HL-60/S4 treated with phorbol 12-myristate 13-acetate at 8.2 ng/mL for 4 days and 3 days (cell line): ENCODE data around the gene PAFAH1B2.
"Not testable (repeated sequence)": the region's sequence is repeated elsewhere in the genome, so short reads cannot be mapped to it uniquely, and the experiment has no call there.

Source experiments
- in situ Hi-C: fragments of 300-500 bp; cut with MboI; formaldehyde crosslinking; loops from 2 replicates; pipeline ENCODE4 v1.15.0; 2022; ENCODE audit warnings: low sequenced_read_pairs

PAFAH1B2 gene, protein sequence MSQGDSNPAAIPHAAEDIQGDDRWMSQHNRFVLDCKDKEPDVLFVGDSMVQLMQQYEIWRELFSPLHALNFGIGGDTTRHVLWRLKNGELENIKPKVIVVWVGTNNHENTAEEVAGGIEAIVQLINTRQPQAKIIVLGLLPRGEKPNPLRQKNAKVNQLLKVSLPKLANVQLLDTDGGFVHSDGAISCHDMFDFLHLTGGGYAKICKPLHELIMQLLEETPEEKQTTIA

DNA sequence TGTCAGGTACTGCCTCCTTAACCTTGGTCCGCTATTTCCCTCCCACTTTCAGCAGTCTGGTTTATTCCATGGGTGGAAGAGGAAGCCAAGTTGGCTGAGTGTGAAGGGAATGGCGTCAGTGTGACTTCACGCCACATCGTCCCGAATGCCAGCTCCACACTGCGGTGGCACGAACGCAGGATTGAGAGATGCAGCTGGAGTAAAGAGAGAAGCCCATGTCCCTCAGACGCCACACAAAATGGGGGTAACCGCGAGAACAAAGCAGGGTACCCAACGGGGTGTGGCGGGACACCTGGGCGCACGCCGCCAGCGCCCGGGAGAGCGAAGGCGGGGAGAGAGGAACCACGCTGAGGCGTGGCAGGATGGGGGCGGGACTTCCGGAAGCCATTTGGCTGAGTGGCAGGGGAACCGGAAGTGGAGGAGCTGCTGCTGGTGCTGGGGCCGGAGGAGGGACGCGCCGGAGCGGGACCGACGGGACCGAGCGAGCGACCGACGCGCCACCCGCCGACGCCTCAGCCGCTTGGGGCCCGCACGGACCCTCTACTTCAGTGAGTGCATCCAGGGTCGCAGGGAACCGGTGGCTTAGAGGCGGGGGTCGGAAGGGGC lies at the start of gene PAFAH1B2:
PAFAH1B2 (plus strand) TSS at position 417 of the 606 bp plus-strand sequence. CDS start 8,161 bp downstream, outside the sequence.
- in situ Hi-C loops = no loop called here

DNA sequence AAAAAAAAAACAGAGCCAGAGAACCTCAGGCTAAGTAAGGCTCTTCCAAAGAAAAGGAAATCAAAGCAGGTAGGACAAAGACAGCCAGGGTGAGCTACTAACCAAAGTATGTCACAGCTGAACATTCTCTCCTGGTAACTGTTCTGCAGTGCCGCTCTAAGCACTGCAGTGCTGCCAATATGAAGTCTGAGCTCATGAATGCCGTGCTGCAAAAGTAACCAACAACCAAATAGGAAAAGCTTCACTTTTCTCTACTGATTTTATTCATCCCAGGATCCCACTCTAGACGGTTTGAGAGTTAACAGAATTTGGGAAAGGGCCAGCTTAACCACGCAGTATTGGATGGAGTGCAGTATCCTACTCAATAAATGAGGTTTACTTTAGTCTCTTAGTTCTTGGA lies 49.3 kb upstream of the PAFAH1B2 start:
- in situ Hi-C loops = no loop called here

DNA sequence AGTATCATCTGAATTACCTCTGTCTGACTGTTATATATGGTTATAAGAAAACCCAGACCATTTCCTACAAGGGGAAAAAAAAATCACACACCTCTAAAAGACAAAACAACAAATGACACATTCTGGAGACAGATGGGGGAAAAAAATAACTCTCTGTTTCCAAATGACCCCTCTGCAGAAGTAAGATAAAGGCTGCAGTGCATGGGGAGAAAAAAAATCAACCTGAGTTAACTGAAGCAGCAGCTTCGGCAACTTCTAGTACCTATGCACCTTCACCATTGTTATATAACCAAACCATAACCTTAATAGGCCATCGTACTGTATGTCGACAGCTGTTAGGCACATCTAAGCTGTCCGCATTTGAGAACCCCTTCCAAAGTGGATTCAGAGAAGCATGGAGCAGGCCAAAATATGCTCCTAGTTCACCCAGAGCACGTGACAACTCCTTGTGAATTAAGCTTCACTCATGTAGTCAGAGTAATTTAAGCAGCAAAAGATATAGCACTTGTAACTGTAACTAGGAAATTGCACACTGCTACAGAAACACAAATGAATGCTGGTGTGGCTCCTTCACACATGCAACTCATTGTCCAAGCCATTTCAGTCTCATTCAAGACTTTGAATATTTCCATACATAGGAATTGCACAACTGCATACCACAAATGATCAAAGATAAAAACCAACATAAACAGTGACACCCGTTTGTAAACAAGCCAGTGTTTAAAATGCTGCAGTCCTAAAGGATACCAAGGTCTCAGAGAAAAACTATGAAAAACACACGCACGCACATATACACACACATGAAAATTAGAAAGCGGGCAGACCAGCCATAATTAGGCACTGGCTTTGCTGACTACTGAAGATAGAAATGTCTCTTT lies 48.6 kb upstream of the PAFAH1B2 start:
- in situ Hi-C loops = no loop called here

DNA sequence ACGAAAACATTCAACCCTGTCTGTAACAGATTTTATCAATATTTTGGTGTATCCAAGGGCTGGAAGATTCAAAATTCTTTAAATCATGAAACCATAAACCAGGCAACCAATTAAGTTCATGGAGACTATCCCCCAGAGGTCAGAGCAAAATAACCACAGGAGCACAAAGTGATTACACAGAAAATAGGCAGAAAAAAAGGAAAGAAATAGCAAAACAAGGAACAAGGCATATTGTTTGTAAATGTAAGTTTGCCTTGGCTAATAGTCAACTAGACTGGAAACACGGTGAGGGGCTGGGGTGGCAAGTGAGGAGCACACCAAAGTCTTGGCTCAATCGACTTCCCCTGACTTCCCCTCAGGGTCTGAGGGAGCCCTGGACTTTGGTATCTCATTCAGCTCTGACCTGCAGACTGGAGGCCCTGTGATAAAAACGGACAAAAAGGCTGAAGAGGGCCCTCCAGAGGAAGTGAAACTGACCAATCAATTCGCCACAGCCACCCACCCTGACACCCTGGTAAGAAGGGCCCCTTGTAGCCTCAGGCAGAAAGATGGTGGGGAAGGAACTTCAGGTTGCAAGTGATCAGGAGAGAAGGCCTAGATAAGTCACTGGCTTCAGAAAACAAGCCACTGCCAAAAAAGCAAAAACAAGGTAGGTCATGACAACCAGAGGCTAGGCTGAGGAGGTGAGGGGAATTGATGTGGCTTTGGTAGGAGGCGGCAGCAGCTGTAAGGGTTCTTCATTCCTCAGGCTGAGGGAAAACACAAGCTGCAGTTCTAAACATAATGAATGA lies 47.7 kb upstream of the PAFAH1B2 start:
- in situ Hi-C loops = no loop called here

DNA sequence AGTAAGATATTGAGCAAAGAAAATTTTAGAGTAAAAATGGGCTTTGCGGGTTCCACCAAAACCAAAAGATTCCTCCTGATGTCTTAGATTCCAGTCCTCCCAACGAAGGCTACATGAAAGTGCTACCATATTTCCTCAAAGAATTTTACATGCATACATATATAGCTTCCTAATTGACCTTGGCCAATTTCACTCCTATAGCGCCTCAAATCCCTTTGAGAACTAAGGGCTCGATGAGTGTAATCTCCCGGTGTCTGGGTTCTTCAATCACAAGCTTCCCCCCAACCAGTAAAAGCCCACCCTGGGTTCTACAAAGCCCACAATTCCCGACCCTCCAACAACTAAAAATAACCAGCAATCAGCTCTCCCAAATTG lies 47.1 kb upstream of the PAFAH1B2 start:
- in situ Hi-C loops = no loop called here

DNA sequence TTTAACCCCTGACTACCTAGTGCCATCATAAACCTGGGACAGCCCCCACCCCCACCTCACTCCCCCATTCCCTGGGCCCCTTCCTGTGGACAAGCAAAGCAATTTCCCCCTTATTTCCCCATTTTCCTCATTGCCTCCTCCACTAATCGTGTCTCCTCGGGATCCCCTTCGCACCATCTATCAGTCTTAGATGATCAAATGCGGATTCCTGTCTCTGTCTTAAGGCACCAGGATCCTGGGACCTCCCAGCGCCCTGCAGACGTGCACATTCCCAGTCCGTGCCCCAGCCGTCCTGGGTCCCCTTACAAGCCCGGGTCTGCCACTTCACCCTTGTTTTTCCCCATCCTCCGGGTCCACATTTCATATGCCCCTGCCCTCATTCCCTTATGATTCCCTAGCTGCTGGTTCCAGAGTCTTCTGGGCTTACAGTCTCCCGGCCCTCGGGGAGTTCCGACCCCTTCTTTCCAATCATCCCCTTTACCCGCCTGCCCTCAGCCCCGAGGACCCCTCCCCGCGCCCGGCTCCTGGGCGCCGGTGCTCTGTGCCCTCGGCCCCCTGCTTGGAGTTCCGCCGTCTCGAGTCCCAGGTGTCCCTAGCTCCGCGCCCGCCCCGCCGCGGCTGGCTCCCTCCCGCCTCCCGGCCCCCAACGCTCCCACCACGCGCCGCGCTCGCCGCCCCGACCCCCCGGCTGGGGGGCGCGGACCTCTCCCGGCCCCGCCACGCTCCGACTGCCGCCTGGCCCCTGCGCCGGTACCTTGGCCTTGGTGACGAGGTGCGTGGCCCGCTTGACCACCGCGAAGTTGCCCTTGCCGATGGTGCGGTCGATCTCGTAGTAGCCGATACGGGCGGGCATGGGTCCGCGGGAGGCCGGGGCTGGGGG lies 46.5 kb upstream of the PAFAH1B2 start:
- in situ Hi-C loops = no loop called here

DNA sequence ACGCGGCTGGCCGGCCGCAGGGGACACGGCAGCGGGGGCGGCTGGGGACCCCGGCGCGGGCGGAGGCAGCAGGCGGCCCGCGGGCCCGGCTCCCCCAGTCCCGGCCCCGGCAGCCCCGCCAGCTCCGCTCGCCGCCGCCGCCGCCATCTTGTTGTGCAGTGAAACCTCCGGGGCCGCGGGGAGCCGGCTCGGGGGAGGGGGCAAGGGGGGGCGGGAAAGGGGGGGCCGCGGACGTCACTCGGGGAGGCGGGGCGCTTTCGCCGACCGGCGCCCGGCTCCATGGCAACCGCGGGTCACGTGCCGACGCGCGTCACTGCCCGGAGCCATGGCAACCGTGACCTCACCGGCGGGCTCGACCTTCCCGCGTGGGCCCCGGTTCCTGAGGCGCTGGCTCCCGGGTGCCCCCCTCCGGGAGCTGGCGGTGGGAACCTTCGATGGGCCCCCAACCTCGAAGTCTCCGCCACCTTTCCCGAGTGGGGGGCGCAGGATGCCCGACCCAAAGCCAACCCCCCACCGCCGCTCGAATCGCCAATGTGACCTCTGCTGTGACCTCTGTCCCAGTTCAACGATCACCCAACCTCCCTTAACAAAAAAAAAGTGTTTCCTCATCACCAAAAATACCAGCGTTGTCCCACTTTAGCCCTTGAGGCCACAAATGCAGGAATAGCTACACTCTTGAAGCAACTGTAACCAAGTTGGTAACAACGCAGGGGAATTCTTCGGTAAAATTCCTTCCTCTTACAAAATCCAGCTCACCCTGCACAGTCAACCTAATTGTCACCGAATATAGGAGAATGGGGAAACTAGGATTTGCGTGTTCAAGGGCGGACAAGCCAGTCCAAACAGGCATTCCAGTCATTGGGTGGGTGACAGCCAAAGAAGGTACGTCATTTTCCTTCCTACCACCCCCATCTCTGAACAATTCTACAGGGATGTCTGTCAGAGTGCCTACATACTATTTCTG lies 45.5 kb upstream of the PAFAH1B2 start, which contains the start of gene SIK3:
SIK3 (minus strand) TSS at position 160 of the 964 bp plus-strand sequence; CDS start at position 147, 13 bp downstream.
- in situ Hi-C loops = no loop called here

DNA sequence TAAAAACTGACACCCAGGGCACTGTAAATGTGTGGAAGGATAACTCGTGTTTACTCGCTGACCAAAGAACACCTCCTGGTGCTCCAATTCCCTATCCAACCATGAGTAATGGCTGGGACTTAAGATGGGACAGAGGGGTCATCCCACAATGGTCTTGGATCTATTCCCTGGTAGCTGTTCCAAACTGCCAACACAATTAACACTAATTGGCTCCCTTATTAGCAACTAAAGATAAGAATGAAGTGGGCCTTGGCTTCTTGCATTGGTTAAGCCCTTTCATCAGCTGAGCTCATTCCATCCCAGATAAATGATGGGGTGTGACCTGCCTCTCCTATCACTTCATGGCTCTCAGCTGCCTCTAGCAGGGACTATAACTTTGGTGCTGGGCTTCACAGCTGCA lies 44.4 kb upstream of the PAFAH1B2 start:
- in situ Hi-C loops = loop anchor here (10.0 kb wide), 2 partner anchors 225 to 305 kb away; partner anchors contain the start of gene APOA5

DNA sequence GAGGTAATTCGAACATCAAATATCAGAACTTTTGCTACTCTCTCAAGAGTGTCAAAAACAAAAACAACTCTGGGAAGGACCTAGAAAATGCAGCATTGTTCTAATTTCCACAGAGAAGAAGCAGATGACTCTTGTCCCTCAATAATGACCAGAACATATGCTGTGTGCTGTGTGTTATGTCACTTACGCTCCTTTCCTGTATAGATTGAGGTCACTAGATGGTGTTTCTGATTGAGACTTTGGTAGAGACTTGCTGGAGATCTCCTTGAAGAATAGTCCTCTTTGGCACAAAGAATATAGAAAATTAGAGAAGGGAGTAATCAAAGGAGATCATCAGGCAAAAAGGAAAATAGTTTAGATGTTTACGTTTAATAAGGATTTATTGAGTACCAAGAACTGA lies 43.5 kb upstream of the PAFAH1B2 start:
- in situ Hi-C loops = loop anchor here (10.0 kb wide), 2 partner anchors 226 to 306 kb away; partner anchors contain the start of gene APOA5

DNA sequence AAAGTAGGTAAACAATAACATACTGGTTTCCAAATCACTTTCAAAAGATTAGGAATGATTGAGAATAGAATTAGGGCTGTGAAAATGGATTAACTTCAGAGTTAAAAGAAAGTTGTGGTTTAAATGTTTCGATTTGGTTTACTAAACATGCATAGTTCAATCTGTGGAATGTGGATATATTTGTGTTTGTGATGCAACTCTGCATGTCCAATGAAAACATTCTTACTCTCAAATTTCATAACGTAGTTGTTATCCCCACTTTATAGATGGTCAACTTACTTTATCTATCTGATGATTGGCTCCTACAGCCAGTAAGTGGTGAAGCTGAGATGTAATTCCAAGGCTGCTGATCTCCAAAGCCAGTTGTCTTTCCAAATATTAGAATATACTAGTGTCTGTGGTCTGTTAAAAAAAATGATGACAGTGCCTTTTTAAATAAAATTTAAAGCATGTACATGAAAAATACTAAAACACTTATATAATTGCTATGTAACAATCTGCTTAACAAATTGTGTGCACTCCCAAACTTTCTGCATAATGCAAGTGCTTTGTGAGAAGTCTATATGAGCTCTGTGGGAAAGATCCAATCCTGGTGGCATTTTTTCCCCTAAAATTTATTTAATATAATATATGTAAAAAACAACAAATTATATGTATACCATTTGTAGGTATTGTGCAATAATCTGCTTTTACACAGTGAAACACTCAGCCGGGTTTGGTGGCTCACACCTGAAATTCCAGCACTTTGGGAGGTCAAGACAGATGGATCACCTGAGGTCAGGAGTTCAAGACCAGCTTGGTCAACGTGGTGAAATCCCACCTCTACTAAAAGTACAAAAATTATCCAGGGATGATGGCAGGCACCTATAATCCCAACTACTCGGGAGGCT lies 36.1 kb upstream of the PAFAH1B2 start:
- in situ Hi-C loops = loop anchor here (10.0 kb wide), 2 partner anchors 233 to 313 kb away; partner anchors contain the start of gene APOA5

DNA sequence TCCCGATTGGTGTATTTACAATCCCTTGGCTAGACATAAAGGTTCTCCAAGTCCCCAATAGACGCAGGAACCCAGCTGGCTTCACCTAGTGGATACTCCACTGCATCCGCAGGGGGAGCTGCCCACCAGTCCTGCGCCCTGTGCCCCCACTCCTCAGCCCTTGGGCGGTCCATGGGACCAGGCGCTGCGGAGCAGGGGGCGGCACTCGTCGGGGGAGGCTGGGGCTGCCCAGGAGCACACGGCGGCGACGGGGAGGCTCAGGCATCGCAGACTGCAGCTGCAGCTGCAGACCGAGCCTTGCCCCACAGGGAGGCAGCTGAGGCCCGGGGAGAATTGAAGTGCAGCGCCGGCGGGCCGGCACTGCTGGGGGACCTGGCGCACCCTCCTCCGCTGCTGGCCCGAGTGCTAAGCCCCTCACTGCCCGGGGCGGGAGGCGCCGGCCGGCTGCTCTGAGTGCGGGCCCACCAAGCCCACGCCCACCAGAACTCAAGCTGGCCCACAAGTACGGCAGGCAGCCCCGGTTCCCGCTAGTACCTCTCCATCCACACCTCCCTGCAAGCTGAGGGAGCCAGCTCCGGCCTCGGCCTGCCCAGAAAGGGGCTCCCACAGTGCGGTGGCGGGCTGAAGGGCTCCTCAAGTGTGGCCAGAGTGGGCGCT lies 33.7 kb upstream of the PAFAH1B2 start:
- in situ Hi-C loops = no loop called here

DNA sequence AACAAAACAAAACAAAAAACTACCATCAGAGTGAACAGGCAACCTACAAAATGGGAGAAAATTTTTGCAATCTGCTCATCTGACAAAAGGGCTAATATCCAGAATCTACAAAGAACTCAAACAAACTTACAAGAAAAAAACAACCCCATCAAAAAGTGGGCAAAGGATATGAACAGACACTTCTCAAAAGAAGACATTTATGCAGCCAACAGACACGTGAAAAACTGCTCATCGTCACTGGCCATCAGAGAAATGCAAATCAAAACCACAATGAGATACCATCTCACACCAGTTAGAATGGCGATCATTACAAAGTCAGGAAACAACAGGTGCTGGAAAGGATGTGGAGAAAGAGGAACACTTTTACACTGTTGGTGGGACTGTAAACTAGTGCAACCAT lies 31.6 kb upstream of the PAFAH1B2 start:
- in situ Hi-C loops = not testable (repeated sequence)

DNA sequence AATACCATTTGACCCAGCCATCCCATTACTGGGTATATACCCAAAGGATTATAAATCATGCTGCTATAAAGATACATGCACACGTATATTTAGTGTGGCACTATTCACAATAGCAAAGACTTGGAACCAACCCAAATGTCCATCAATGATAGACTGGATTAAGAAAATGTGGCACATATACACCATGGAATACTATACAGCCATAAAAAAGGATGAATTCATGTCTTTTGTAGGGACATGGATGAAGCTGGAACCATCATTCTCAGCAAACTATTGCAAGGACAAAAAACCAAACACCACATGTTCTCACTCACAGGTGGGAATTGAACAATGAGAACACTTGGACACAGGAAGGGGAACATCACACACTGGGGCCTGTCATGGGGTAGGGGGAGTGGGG lies 31.1 kb upstream of the PAFAH1B2 start:
- in situ Hi-C loops = not testable (repeated sequence)

DNA sequence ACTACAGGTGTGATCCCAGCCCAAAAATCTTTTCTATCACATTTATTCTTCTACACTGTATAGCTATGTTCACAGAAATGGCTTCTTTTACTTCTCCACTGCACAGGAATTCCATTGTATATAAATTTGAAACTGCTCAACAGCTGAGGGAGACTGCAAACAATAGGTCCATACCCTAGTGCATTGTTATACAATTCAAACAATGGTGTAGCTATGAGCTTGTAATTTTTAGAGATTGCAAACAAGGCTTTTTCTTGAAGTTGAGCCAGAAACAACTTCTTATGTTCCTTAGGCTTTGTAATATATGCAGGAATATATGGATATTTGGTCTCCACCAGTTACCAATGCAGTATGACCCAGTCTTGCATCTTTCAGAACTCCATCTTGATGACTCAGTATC lies 26.4 kb upstream of the PAFAH1B2 start:
- in situ Hi-C loops = no loop called here

DNA sequence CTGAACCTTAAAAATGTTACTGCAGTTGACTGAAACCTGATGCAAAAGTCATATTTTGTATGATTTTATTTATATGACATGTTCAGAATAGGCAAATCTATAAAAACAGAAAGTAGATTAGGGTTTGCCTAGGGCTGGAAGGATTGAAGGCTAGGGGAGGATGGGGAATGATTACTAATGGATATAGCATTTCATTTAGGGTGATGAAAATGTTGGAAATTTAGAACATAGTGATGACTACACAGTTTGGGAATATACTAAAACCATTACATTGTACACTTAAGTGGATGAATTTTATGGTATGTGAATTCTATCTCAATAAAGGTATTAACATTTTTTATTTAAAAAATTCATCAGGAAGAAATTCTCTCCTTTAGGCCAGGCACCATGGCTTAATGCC lies 22.9 kb upstream of the PAFAH1B2 start:
- in situ Hi-C loops = no loop called here

DNA sequence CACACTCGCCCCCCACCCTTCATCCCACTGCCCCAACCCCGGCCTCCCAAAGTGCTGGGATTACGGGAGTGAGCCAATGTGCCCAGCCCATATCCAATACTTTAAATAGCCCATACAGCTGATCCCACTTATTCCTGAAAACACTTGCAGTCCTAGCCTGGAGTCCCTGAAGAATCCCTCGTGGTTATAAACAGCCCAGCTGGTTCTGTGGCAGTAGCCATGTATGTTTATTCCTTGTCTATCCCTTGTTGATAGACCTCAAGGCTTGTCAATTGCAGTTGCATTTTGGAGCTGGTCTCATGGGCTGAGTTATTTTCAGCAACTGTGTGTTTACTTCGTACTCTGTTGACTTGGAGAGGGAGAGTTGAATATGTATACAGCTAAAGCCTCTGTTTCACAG lies 21.5 kb upstream of the PAFAH1B2 start:
- in situ Hi-C loops = no loop called here
